Measurements from ENCODE around the gene TRIO. TPM values are rescaled to one million over a fixed set of nuclear protein-coding genes. Genes with fewer than 3 reads are reported as not detected.

TRIO gene
- total RNA-seq, 4 donors from 2014 or later = 186 to 388 (median 285) TPM

DNA sequence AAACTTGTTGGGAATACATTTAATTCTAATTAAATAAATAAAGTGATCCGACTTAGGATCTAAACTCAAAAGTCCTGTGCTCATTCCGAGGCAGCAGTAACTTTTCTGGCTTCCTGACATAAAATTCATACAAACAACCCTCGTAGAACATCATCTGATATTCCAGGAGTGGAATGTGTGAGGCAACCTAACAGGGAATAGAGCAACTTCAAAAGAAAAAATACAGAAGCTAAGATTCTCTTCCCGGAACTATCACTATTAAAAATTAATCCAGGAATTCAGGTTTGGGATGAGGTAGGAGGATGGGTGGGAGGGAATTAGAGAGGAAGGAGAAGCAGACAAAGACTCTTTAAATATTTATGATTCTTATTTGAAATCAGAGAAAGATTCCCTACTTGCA, 32.9 kb upstream of the TRIO start:
- no peak overlapping the region for H3K4me3 ChIP-seq
- WGBS, 2 donors (ENCODE audit: low coverage in 1 of 2) = 68 to 73% methylated on average over 4 of the region's 4 CpGs
- TF ChIP-seq, protein P1, sequence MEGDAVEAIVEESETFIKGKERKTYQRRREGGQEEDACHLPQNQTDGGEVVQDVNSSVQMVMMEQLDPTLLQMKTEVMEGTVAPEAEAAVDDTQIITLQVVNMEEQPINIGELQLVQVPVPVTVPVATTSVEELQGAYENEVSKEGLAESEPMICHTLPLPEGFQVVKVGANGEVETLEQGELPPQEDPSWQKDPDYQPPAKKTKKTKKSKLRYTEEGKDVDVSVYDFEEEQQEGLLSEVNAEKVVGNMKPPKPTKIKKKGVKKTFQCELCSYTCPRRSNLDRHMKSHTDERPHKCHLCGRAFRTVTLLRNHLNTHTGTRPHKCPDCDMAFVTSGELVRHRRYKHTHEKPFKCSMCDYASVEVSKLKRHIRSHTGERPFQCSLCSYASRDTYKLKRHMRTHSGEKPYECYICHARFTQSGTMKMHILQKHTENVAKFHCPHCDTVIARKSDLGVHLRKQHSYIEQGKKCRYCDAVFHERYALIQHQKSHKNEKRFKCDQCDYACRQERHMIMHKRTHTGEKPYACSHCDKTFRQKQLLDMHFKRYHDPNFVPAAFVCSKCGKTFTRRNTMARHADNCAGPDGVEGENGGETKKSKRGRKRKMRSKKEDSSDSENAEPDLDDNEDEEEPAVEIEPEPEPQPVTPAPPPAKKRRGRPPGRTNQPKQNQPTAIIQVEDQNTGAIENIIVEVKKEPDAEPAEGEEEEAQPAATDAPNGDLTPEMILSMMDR (IDR thresholded peaks at IDR 0.05) = no peak
- TF ChIP-seq POLR2AphosphoS5 (IDR thresholded peaks at IDR 0.05) (no peak), EP300 (IDR thresholded peaks at IDR 0.05; ENCODE audit: low read depth) (no peak), POLR2A (IDR thresholded peaks at IDR 0.05) (no peak)
- H3K4me1 ChIP-seq = peaks cover 0 to 12% (median 4%) of the 10 kb centered on the region in 4 donors
- H3K27ac ChIP-seq = no peak overlapping the region
- no peaks in the 10 kb centered on the region for H3K36me3 ChIP-seq
- no peaks in the 10 kb centered on the region for H3K9me3 ChIP-seq
- in situ Hi-C loops (cut with MboI; ENCODE audit: low pct_ligation_motif_present in 1 of 4, low pct_unique_long_range_greater_than_20kb in 1 of 4, low sequenced_read_pairs in 3 of 4) = loop anchor here in 1 of 4 donors (25.0 kb wide), 2 partner anchors 123 to 152 kb away; no protein-coding TSS in a partner anchor
- no peak for DNase-seq
- H3K27me3 ChIP-seq = no peaks in the 10 kb centered on the region
- intact Hi-C loops (cut with DNase I; ENCODE audit: low total_unique reads) = no loop called here

DNA sequence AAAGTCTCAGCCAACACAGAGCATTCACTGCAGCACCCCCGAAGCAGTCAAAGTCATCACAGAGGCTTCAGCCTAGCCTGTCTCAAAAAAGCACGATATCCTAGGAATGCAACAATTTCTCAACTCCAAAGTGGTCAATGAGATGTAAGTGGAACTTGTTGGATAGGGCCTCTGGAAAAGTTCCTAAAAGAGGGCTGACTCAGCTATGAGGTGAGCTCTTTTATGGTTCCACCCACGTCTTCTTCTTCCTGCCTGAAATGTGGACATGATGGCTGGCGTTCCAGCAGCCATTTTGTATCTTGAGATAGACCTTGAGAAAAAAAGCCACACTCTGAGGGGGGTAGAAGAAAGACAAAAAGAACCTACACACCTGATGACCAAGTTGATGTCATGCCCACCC, 32.5 kb upstream of the TRIO start:
- intact Hi-C loops (cut with DNase I; ENCODE audit: low total_unique reads) (no loop called here), in situ Hi-C loops (cut with MboI; ENCODE audit: low pct_ligation_motif_present in 1 of 4, low pct_unique_long_range_greater_than_20kb in 1 of 4, low sequenced_read_pairs in 3 of 4) (loop anchor here in 1 of 4 donors (25.0 kb wide), 2 partner anchors 123 to 152 kb away; no protein-coding TSS in a partner anchor)
- Histone ChIP-seq H3K4me1 (peaks cover 0 to 12% (median 4%) of the 10 kb centered on the region in 4 donors), H3K27ac (no peak overlapping the region), H3K27me3 (no peaks in the 10 kb centered on the region), H3K36me3 (no peaks in the 10 kb centered on the region), H3K9me3 (no peaks in the 10 kb centered on the region), H3K4me3 (no peak overlapping the region)
- DNase-seq = no peak
- TF ChIP-seq POLR2A (IDR thresholded peaks at IDR 0.05) = no peak
- TF ChIP-seq, protein P1 (IDR thresholded peaks at IDR 0.05) = no peak
- TF ChIP-seq POLR2AphosphoS5 (IDR thresholded peaks at IDR 0.05) = no peak
- WGBS, 2 donors (ENCODE audit: low coverage in 1 of 2) = 91 to 95% methylated on average over 2 to 4 of the region's 4 CpGs

DNA sequence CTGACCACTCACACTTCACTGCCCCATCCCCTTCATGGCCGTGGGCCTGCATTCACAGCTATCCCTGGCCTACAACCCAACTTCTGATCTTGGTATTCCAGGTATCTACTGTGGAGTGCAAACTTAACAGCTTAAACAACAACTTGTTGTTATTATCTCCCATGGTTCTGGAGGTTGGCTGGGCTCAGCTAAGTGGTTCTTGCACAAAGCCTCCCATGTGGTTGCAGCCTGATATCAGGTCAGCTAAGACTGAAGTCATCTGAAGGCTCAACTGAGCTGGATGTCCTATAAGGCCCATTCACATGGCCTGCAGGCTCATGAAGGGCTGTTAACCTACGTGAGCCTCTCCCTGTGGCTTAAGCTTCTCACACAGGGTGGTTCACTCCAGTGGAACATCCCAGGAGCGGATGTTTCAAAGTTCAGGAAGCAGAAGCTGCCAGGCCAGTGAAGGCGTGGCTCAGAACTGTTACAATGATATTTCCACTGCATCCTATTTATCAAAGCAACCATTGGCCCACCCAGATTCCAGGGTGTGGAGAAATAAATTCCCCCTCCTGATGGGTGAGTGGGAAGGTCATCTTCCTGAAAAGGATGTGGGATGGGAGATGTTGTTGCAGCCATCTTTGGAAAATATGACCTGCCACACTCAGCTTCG, 30.0 kb upstream of the TRIO start:
- DNase-seq = peak; percentile 60

DNA sequence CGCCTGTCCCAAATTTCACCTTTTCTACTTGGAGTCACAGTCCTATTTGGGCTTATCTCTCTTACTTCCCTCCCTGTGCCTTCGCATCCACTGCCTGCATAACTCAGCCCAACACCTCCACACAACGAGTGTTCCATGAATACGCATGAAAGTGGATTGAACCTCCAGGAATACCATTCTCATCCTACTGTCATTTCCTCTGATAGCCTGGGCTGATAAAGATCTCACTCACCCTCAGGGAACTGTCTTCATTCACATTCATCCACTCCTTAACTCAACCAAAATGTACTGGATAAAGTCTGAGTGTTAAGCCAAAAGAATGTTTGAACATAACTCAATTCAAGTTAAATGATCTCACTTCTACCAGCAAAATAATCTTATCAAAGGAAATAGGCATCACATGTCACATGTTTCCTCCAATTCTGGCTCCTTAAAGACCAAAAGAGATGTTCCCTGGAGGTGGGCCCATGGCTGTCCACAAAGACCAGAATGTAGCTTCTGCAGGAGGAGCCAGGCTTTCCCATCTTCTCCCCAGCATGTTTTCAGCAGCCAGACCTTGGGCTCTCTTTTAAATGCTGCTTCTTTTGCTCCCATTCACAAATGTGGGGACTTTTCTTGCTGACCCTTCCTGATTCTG, 28.4 kb upstream of the TRIO start:
- WGBS, 2 donors (ENCODE audit: low coverage in 1 of 2) = 83 to 86% methylated on average over 3 to 4 of the region's 4 CpGs
- Histone ChIP-seq H3K4me3 (no peak overlapping the region), H3K9me3 (no peaks in the 10 kb centered on the region), H3K36me3 (no peaks in the 10 kb centered on the region), H3K27me3 (no peaks in the 10 kb centered on the region), H3K27ac (no peak overlapping the region), H3K4me1 (no peaks in the 10 kb centered on the region)
- in situ Hi-C loops (cut with MboI; ENCODE audit: low pct_ligation_motif_present in 1 of 4, low pct_unique_long_range_greater_than_20kb in 1 of 4, low sequenced_read_pairs in 3 of 4) = loop anchor here in 1 of 4 donors (25.0 kb wide), 2 partner anchors 127 to 148 kb away; no protein-coding TSS in a partner anchor
- intact Hi-C loops (cut with DNase I; ENCODE audit: low total_unique reads) = no loop called here
- no peak for DNase-seq
- TF ChIP-seq POLR2AphosphoS5 (IDR thresholded peaks at IDR 0.05) = no peak
- TF ChIP-seq, protein P1 (IDR thresholded peaks at IDR 0.05) = no peak
- no peak for TF ChIP-seq POLR2A (IDR thresholded peaks at IDR 0.05)
- no peak for TF ChIP-seq EP300 (IDR thresholded peaks at IDR 0.05; ENCODE audit: low read depth)

More for the DNA sequence above, 30.0 kb upstream of the TRIO start:
- Histone ChIP-seq H3K27me3 (no peaks in the 10 kb centered on the region), H3K36me3 (no peaks in the 10 kb centered on the region), H3K4me3 (no peak overlapping the region), H3K4me1 (peaks cover 0 to 9% (median 3%) of the 10 kb centered on the region in 4 donors), H3K27ac (no peak overlapping the region), H3K9me3 (no peaks in the 10 kb centered on the region)
- intact Hi-C loops (cut with DNase I; ENCODE audit: low total_unique reads) = no loop called here
- WGBS, 2 donors (ENCODE audit: low coverage in 1 of 2) = 53 to 65% methylated on average over 4 to 5 of the region's 5 CpGs
- in situ Hi-C loops (cut with MboI; ENCODE audit: low pct_ligation_motif_present in 1 of 4, low pct_unique_long_range_greater_than_20kb in 1 of 4, low sequenced_read_pairs in 3 of 4) = loop anchor here in 1 of 4 donors (25.0 kb wide), 2 partner anchors 126 to 149 kb away; no protein-coding TSS in a partner anchor
- TF ChIP-seq POLR2AphosphoS5 (IDR thresholded peaks at IDR 0.05) = no peak
- TF ChIP-seq POLR2A (IDR thresholded peaks at IDR 0.05) = no peak
- TF ChIP-seq EP300 (IDR thresholded peaks at IDR 0.05; ENCODE audit: low read depth) = no peak
- TF ChIP-seq, protein P1 (IDR thresholded peaks at IDR 0.05) = no peak

Data from transverse colon (tissue), 4 donors.